Measurements from ENCODE around the gene CD200. TPM values are rescaled to one million over a fixed set of nuclear protein-coding genes. Genes with fewer than 3 reads are reported as not detected.

The CD200 gene
- total and polyA plus RNA-seq, 10 of the 15 experiments (the other 5 are each of a cell fraction or from before 2014, with no cell fraction given): 21.2 to 84.3 (median 33.2) TPM

DNA sequence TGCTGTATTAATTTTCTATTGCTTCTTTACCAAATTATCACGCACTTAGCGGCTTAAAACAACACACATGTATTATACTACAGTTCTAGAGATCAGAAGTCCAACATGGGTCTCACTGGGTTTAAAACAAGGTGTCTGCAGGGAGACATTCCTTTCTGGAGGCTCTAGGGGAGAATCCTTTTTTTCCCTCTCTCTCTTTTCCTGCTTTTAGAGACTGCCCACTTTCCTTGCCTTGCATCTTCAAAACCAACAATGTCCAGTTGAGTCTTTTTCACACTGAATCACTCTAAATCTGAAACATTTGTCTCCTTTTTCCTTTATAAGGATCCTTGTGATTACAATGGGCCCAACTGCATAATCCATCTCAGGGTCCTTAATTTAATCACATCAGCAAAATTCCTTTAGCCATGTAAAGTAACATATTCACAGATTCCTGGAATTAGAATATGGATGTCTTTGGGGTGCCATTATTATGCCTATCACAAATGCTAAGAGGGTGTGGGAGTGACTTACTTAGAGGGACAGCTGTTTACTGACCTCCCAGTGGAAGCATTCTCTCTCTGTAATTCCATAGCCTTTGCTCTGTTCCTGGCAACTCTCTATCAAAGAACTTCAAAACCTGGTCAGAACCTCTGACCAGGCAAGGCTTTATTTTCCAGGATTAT, 21.8 kb downstream of the CD200 start:
- in situ Hi-C loops (cut with MboI) (no loop called here), intact Hi-C loops (cut with micrococcal nuclease; ENCODE audit: unreplicated experiment) (no loop called here)
- ATAC-seq (no peak), FAIRE-seq (no peak), DNase-seq (ENCODE audit: low read depth, low spot score) (no peak)
- no peak overlapping the region for H2AFZ ChIP-seq (ENCODE audit: control insufficient read depth, low read depth, low read length)
- H3K79me2 ChIP-seq (ENCODE audit: control insufficient read depth, insufficient read depth, low read length): no peaks in the 10 kb centered on the region
- H3K9me3 ChIP-seq (replicated peaks; ENCODE audit: control insufficient read depth, insufficient read depth, low read length): peaks cover 3% of the 10 kb centered on the region; the same call in 1 of the 3 replicates
- H3K27me3 ChIP-seq (replicated peaks in 1 of 2; ENCODE audit: control insufficient read depth in 2 of 2, insufficient read depth in 2 of 2, low read length in 1 of 2): no peaks in the 10 kb centered on the region
- 100% methylated on average over 2 of the region's 2 CpGs for WGBS (ENCODE audit: insufficient coverage, insufficient replicate concordance, low lambda C conversion rate, missing lambda C conversion rate)
- no peak overlapping the region for H3K4me2 ChIP-seq (ENCODE audit: control insufficient read depth, insufficient read depth)
- no peak overlapping the region for H3K27ac ChIP-seq (ENCODE audit: control insufficient read depth, insufficient read depth)
- no peaks in the 10 kb centered on the region for H4K20me1 ChIP-seq (ENCODE audit: control insufficient read depth, insufficient read depth)
- H3K4me3 ChIP-seq: no peak overlapping the region
- H3K36me3 ChIP-seq (ENCODE audit: control insufficient read depth in 2 of 2, insufficient read depth in 2 of 2, low read length in 1 of 2): peaks cover 0 to 27% of the 10 kb centered on the region in 2 experiments; a peak in 2 of 4 replicates
- POLR2A ChIA-PET: no interaction called here
- CTCF ChIA-PET: interaction anchor here (1.3 to 5.8 kb wide), 2 partner anchors 7 to 50 kb away, joined by 3 to 31 read pairs; no protein-coding TSS in a partner anchor
- no TSS peak for BruUV-seq (replicated peaks)
- RAD21 ChIA-PET (ENCODE audit: unreplicated experiment): no interaction called here
- no peak for TF ChIP-seq MYC (IDR thresholded peaks at IDR 0.05; ENCODE audit: insufficient read depth, insufficient read length, insufficient replicate concordance, low read length, severe bottlenecking)
- H3K9ac ChIP-seq (ENCODE audit: control insufficient read depth, insufficient read depth, low read length): no peak overlapping the region
- peaks cover 14% of the 10 kb centered on the region for H3K4me1 ChIP-seq (ENCODE audit: control insufficient read depth, insufficient read depth, low read length)
- SMC1A ChIA-PET (ENCODE audit: uncharacterized antibody, unreplicated experiment): interaction anchor here (0.8 to 4.9 kb wide), 5 partner anchors 8 to 21 kb away, joined by 3 to 33 read pairs (median 13); partner anchors contain the start of gene CD200

DNA sequence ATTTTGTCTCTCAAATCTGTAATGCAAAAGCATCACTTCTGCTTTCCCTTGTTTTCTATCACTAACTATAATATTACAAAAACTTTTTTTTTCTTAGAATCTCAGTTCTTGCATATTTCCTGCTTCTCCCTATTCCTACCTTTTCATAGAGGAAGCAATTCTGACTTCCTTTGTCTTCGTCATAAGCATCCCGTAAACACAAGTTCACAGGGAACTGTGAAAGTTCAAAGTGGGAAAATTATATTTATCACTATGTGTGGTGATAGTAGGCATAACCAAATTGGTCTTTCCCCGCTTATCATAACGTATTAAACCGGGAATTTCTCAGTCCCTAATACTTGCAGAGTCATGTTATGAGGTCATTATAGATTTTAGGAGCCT, 22.3 kb downstream of the CD200 start:
- ChIA-PET CTCF (no interaction called here), RAD21 (ENCODE audit: unreplicated experiment) (no interaction called here), SMC1A (ENCODE audit: uncharacterized antibody, unreplicated experiment) (interaction anchor here (1.3 kb wide), 1 partner anchor 9 kb away, joined by 3 read pairs; no protein-coding TSS in a partner anchor), POLR2A (interaction anchor here (1.3 kb wide), 1 partner anchor 10 kb away, joined by 4 read pairs; no protein-coding TSS in a partner anchor)
- Histone ChIP-seq H3K9ac (ENCODE audit: control insufficient read depth, insufficient read depth, low read length) (no peak overlapping the region), H4K20me1 (ENCODE audit: control insufficient read depth, insufficient read depth) (no peaks in the 10 kb centered on the region), H3K9me3 (replicated peaks; ENCODE audit: control insufficient read depth, insufficient read depth, low read length) (peaks cover 3% of the 10 kb centered on the region; the same call in 1 of the 3 replicates), H3K27ac (ENCODE audit: control insufficient read depth, insufficient read depth) (no peak overlapping the region), H2AFZ (ENCODE audit: control insufficient read depth, low read depth, low read length) (no peak overlapping the region), H3K36me3 (ENCODE audit: control insufficient read depth in 2 of 2, insufficient read depth in 2 of 2, low read length in 1 of 2) (peaks cover 0 to 22% of the 10 kb centered on the region in 2 experiments; a peak in 1 of 4 replicates), H3K4me3 (no peak overlapping the region), H3K4me2 (ENCODE audit: control insufficient read depth, insufficient read depth) (no peak overlapping the region), H3K27me3 (replicated peaks in 1 of 2; ENCODE audit: control insufficient read depth in 2 of 2, insufficient read depth in 2 of 2, low read length in 1 of 2) (no peaks in the 10 kb centered on the region), H3K79me2 (ENCODE audit: control insufficient read depth, insufficient read depth, low read length) (no peaks in the 10 kb centered on the region), H3K4me1 (ENCODE audit: control insufficient read depth, insufficient read depth, low read length) (peaks cover 14% of the 10 kb centered on the region)
- TF ChIP-seq IRF4 (IDR thresholded peaks at IDR 0.05; ENCODE audit: low read depth, low read length) (no peak), SUZ12 (IDR thresholded peaks at IDR 0.05; ENCODE audit: unreplicated experiment) (no peak), SREBF1 (IDR thresholded peaks at IDR 0.05; ENCODE audit: low read length) (no peak)
- WGBS (ENCODE audit: insufficient coverage, insufficient replicate concordance, low lambda C conversion rate, missing lambda C conversion rate): 95% methylated on average over 5 of the region's 5 CpGs
- in situ Hi-C loops (cut with MboI): no loop called here
- ATAC-seq (no peak), DNase-seq (ENCODE audit: low read depth, low spot score) (no peak), FAIRE-seq (no peak)
- no TSS peak for BruUV-seq (replicated peaks)
- intact Hi-C loops (cut with micrococcal nuclease; ENCODE audit: unreplicated experiment): no loop called here

Data from GM12878 (cell line).